D721Med (cell line): ENCODE results near the gene SAMD7.

Source experiments
- DNase-seq: peaks from one replicate; pipeline ENCODE4 v3.0.0; 2011; ENCODE audit warnings: low spot score; ENCODE audit not compliant: insufficient read length
- FAIRE-seq: peaks from 2 replicates; lab custom pipeline; 2011; peaks lifted over from hg19 to GRCh38; lab: Jason Lieb, UNC
- CTCF ChIP-seq: IDR thresholded peaks from 2 replicates; pipeline ENCODE4 v1.5.1; 2012; ENCODE audit warnings: mild to moderate bottlenecking, control low read depth; ENCODE audit not compliant: insufficient read depth; ENCODE audit errors: missing control alignments

The SAMD7 gene

GRCh38 chr3:169948559-169949448 is 37.4 kb downstream of the SAMD7 start:
- FAIRE-seq (no peak), DNase-seq (no peak)
- no peak for TF ChIP-seq CTCF

- no peak for TF ChIP-seq CTCF
- DNase-seq: no peak
- no peak for FAIRE-seq
Observed at GRCh38 chr3:169952045-169952444, 40.7 kb downstream of the SAMD7 start.

- FAIRE-seq (no peak), DNase-seq (no peak)
- TF ChIP-seq CTCF: no peak
Observed at GRCh38 chr3:169953462-169954141, 42.2 kb downstream of the SAMD7 start.

GRCh38 chr3:169954142-169954756 is 42.9 kb downstream of the SAMD7 start:
- FAIRE-seq: no peak
- no peak for DNase-seq
- no peak for TF ChIP-seq CTCF

- no peak for TF ChIP-seq CTCF
- DNase-seq (no peak), FAIRE-seq (no peak)
Observed at GRCh38 chr3:169955406-169955805, 44.0 kb downstream of the SAMD7 start.

DNA sequence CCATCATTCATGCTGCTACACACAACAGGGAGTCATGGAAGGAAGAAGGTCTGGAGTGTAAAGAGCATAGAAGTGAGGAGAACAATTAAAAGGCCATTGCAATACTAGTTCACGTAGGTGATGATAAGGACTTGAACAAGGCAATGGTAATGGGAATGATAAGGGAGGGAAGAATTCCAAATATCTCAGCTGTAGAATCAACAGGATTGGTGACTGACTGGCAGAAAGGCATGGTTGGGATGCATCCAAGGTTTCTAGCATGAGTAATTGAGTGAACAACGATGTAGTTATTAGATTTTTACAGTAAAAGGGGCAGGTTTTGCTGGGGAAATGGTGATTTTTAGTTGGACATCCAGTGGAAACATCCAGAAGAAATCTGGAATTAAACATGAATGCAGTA is 52.8 kb downstream of the SAMD7 start:
- DNase-seq (no peak), FAIRE-seq (no peak)
- no peak for TF ChIP-seq CTCF
